ENCODE measurements around the gene VASH2.

DNA sequence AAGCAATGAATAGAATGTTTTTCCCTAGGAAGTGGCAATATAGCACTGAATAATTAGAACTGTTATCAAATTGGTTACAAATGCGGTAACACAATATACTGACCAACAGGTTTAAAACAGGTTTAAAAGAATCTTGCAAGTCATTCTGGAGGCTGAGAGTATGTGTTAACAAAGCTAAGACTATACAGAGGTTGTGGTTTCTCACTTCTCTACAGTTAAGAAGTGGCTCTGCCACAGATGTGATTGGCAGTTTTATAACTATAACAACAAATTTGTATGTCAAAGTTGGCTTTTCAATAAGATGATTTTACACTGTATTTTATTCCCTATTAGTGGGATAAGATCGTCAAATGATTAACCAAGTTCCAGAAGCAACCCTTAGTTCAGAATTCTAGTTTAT is 58.2 kb downstream of the VASH2 start:
- no peak for TF ChIP-seq YY1 (IDR thresholded peaks at IDR 0.05; ENCODE audit: insufficient read depth, insufficient read length)
- no peak for TF ChIP-seq ZNF274 (IDR thresholded peaks at IDR 0.05; ENCODE audit: low read depth, low read length)
- no peak for TF ChIP-seq SUZ12 (IDR thresholded peaks at IDR 0.05; ENCODE audit: extremely low read depth, insufficient read depth, insufficient read length)
